GM19372 (cell line): Measurements from ENCODE around the gene DNAI4.
"Not testable (repeated sequence)": the region's sequence is repeated elsewhere in the genome, so short reads cannot be mapped to it uniquely, and the experiment has no call there.

Experiments used
- ATAC-seq: cut with Tn5 transposase; IDR thresholded peaks from one replicate; pipeline ENCODE4 v1.9.1; 2021; ENCODE audit warnings: mild to moderate bottlenecking, low read depth, moderate library complexity; ENCODE audit not compliant: unreplicated experiment

The DNAI4 gene

GRCh38 chr1:66929691-66929998, 5.0 kb upstream of the DNAI4 start:
- no peak for ATAC-seq

GRCh38 chr1:66929146-66929688, 4.6 kb upstream of the DNAI4 start:
- ATAC-seq = no peak

DNA sequence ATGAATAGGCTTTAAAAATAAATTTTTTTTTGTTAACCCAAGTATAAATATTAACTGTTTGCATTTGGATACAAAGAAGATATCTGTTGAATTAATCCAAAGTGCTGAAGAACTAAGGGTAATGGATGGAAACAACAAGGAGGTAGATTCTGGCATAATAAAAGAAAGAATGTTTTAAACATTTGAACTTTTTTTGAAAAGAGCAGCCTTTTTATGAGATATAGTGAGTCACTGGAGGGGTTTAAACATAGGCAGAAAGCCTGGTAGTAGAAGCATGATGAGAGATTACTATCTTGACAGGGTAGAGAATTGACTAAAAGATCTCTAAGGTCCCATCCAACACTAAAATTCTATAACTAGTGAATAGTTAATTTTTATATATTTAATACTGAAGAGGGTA, 2.9 kb upstream of the DNAI4 start:
- ATAC-seq = no peak

- ATAC-seq = no peak
These were observed 1.3 kb upstream of the DNAI4 start for GRCh38 chr1:66925944-66926343.

GRCh38 chr1:66925558-66925910, 878 bp upstream of the DNAI4 start:
- ATAC-seq = no peak

DNA sequence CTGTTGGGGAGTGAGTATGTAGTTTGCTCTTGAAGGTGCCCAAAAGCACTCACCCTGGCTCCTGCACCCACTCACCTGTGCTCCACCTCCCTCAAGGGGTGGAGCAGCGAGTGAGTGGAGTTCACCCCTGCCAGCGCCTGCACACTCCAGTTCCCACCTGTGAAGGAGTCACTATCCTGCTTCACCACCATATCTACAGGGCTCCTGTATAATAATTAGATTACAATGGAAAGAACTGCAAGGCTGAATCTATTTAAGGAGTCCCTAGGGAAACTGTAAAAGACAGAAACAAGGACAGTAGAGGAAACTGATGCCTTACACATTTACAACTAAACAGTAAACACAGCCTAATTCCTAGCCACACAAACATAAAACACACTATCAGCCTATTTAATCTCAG, 4.1 kb downstream of the DNAI4 start:
- ATAC-seq = no peak

DNA sequence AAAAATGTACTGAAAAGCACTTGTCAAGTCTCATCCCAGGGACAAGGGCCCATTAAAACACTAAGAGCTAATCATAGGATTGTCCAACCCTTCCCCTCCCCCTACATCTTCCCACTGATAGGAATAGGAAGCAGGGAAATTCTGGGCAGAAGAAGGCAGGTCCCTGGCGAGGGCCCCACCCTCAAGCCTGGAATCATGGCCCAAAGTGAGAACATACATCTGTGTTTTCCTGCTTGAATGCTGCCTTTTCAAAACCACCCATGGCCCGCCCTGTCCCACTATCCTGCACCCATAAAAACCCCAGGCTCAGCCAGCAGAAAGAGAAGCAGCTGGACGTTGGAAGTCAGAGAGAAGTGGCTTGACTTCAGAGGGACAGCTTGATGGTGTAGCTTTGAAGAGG, 4.8 kb downstream of the DNAI4 start:
- no peak for ATAC-seq

DNA sequence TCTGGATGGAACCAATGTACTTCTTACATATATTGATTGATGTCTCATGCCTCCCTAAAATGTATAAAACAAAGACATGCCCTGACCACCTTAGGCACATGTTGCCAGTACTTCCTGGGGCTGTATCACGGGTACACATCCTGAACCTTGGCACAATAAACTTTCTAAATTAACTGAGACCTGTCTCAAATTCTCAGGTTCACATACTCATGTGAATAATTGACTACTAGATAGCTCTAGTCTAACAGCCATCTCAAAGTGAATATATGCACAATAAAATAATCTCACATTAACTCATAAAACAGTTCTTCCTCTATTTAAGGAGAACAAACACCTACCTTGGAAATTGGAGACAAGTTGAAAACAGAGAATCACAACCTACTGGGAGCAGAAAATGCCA, 5.6 kb downstream of the DNAI4 start:
- ATAC-seq = no peak

- ATAC-seq = no peak
These were observed 7.2 kb downstream of the DNAI4 start for GRCh38 chr1:66917476-66917875.

DNA sequence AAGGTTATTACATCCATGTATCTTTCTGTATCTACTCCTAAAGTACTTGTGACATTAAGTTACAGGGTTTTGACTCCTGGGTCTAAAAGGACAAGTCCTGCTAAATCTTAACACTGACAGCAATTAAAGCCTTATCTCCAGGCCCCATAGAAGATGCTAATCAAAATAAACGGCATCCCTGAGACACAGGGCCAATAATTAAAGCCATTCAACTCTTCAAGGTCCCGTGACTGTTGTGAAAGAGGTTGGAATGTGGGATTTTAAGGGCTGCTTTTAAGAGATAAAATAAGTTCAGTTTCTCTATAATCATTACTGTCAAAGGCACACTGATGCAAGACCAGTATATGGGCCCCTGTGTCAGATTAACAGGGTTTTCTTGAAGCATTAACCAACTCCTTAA, 8.3 kb downstream of the DNAI4 start:
- no peak for ATAC-seq

GRCh38 chr1:66915203-66915602, 9.5 kb downstream of the DNAI4 start:
- ATAC-seq = not testable (repeated sequence)

GRCh38 chr1:66893712-66894111, 30.9 kb downstream of the DNAI4 start:
- no peak for ATAC-seq

DNA sequence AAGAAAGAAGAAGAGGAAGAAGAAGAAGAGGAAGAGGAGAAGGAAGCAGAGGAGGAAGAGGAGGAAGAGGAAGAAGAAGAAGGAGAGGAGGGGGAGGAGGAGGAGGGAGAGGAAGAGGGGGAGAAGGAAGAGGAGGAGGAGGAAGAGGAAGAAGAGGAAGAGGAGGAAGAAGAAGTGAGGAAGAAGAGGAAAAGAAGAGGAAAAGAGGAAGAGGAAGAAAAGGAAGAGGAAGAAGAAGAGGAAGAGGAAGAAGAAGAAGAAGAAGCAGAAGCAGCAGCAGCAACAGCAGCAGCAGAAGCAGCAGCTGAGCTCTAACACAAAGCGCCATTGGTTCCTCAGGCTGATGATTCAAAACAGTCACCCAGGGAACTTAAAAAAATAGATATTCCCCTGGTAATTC, 34.0 kb downstream of the DNAI4 start:
- ATAC-seq = no peak

- ATAC-seq = no peak
These were observed 35.6 kb downstream of the DNAI4 start for GRCh38 chr1:66889030-66889429.

- no peak for ATAC-seq
These were observed 48.0 kb downstream of the DNAI4 start for GRCh38 chr1:66876664-66877063.

GRCh38 chr1:66873111-66873510, 51.5 kb downstream of the DNAI4 start:
- ATAC-seq = no peak

- not testable (repeated sequence) for ATAC-seq
These were observed 52.6 kb downstream of the DNAI4 start for GRCh38 chr1:66872024-66872423.

DNA sequence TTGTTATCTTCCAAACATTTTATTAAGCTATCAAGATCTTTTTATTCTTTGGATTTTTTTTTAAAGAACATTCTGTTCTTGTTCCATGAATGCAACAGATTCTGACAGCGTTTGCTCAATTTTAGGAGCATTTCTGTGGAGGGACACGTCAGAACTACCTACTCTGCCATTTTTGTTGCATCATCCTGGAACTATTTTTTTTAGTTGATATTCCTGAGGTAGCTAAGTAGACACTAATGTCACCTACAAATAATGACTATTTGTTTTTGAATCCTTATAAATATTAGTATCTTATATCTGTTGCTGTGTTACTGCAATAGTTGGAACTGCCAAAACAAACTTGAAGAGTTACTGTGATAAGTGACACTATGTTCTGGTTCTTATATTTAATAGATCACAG, 57.2 kb downstream of the DNAI4 start:
- no peak for ATAC-seq

DNA sequence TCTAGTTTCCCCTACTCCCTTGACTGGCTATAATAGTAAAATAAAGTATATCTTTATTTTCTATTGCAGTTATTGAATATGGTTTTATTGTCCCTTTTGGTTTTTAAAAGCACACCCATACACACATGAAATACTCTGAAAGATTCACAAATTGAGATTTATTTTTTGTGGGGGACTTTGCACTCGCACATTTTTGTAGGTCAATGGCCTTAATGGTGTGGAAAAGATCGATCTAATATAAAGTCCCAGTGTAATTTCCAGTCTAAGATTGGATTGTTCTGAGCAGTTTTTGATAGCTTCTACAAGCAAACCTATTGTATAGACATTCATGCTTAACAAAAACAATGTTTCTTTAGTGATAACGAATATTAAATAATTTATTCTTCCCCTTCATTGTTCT, 64.1 kb downstream of the DNAI4 start:
- no peak for ATAC-seq

- ATAC-seq = no peak
These were observed 71.3 kb downstream of the DNAI4 start for GRCh38 chr1:66853379-66853778.

DNA sequence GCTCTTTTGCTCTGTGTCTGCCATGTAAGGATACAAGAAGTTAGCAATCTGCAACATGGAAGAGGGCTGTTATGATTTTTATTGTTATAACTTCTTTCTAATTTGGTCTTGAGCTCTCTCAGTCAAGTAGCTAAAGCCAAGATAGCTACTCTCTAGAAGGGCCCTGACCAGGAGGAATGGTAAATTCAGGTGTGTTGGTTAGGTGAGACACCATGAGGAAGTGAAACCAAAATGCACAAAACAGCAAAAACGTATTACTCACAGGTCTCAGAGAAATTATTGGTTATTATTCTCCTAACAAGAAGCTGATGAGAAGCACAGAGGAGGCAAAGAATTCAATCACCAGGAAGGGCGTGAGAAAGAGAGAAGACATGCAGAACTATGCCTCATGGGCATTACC, 71.8 kb downstream of the DNAI4 start:
- peak; percentile 57 for ATAC-seq

DNA sequence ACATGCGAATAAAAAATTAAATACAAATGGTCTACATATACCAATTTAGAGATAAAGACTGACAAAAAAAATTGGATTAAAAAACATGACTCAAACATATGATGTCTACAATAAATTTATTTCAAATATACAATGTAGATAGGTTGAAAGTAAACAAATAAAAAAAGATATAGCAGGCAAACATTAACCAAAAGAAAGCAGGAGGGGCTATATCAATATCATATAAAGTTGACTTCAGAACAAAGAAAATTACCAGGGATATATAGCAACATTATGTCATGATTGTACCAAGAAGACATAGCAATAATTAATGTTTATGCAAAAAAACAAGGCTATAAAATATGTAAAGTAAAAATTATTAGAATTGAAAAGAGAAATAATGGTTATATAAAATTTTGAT, 73.7 kb downstream of the DNAI4 start:
- no peak for ATAC-seq

GRCh38 chr1:66848193-66848592, 76.5 kb downstream of the DNAI4 start:
- no peak for ATAC-seq

DNA sequence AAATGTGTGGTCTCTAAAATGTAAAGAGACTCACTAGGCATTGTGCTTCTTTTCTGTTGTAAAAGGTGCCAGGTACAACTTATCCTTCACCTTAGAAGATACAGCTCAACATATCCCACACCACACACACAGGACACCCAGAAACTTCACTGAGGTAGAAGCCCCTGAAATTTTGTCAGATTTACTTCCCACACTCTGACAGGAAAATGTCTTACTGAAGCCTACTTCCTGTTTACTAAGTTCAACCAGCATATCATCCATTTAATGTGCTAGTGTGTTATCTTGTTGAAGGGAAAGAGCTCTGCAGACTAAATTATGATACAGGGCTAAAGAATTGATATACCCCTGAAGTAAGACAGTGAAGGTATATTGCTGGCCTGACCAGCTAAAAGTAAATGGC, 83.7 kb downstream of the DNAI4 start:
- no peak for ATAC-seq
